H1 (cell line): ENCODE data around the gene NEK4. TPM values are rescaled to one million over a fixed set of nuclear protein-coding genes. Genes with fewer than 3 reads are reported as not detected.

Source experiments
- CTCF ChIA-PET: fragments of 300-600 bp; sonication (Branson Sonifier 250); formaldehyde crosslinking; loops from one replicate; lab custom pipeline; 2021; ENCODE audit not compliant: partially characterized antibody; lab: Charles Lee
- POLR2A ChIA-PET: fragments of 300-600 bp; sonication (Branson Sonifier 250); formaldehyde crosslinking; loops from one replicate; lab custom pipeline; 2021; ENCODE audit warnings: inconsistent platforms; ENCODE audit not compliant: partially characterized antibody; lab: Charles Lee
- DNase-seq, 2 experiments: peaks; one replicate each; pipeline versions ENCODE4 v3.0.0 to v3.0.0-alpha.2; 2010 to 2022; ENCODE audit warnings: low spot score in 2 of 2, low read depth in 1 of 2, mixed read lengths in 1 of 2
- FAIRE-seq: peaks from 2 replicates; lab custom pipeline; 2011; peaks lifted over from hg19 to GRCh38; lab: Jason Lieb, UNC
- H2AFZ ChIP-seq: 2 replicates; pipeline ENCODE4 v1.8.1; 2012; ENCODE audit warnings: low read length, inconsistent platforms
- H2AK5ac ChIP-seq: 2 replicates; pipeline ENCODE4 v1.6.1; 2013; ENCODE audit warnings: low read depth, low read length
- H2BK120ac ChIP-seq: replicated peaks from 2 replicates; pipeline ENCODE3; 2013; ENCODE audit warnings: low read depth, low read length, inconsistent platforms
- H2BK12ac ChIP-seq: 2 replicates; pipeline ENCODE4 v1.6.1; 2013; ENCODE audit warnings: low read depth, low read length
- H2BK15ac ChIP-seq: 2 replicates; pipeline ENCODE4 v1.6.1; 2013; ENCODE audit warnings: low read length
- H2BK20ac ChIP-seq: 2 replicates; pipeline ENCODE4 v1.6.1; 2013; ENCODE audit warnings: low read length
- H2BK5ac ChIP-seq: 2 replicates; pipeline ENCODE4 v1.6.1; 2013; ENCODE audit warnings: low read depth, low read length
- H3K14ac ChIP-seq: 2 replicates; pipeline ENCODE4 v1.6.1; 2013; ENCODE audit warnings: inconsistent platforms; ENCODE audit not compliant: insufficient read length
- H3K18ac ChIP-seq: 2 replicates; pipeline ENCODE4 v1.6.1; 2013; ENCODE audit warnings: low read length; ENCODE audit errors: extremely low read depth
- H3K23ac ChIP-seq: 2 replicates; pipeline ENCODE4 v1.6.1; 2013; ENCODE audit warnings: inconsistent platforms; ENCODE audit not compliant: insufficient read length
- H3K23me2 ChIP-seq: 2 replicates; pipeline ENCODE4 v1.6.1; 2013; ENCODE audit warnings: low read depth, low read length
- H3K27ac ChIP-seq: 2 replicates; pipeline ENCODE4 v1.6.1; 2011; ENCODE audit warnings: low read depth, low read length, inconsistent platforms
- H3K27me3 ChIP-seq, 4 experiments: replicated peaks in 1 of 4; 1 replicate in 1 of 4; 2 replicates in 3 of 4; pipeline versions ENCODE4 v1.6.1 to v1.8.1; 2011 to 2013; ENCODE audit warnings: low read length in 3 of 4, mild to moderate bottlenecking in 3 of 4, inconsistent platforms in 2 of 4, mixed read lengths in 2 of 4, moderate library complexity in 1 of 4; ENCODE audit not compliant: control insufficient read depth in 3 of 4, insufficient read depth in 3 of 4; ENCODE audit errors: extremely low read depth in 1 of 4
- H3K36me3 ChIP-seq, 4 experiments: 2 replicates each; pipeline versions ENCODE4 v1.6.1 to v1.8.1; 2011 to 2013; ENCODE audit warnings: mild to moderate bottlenecking in 4 of 4, low read length in 3 of 4, moderate library complexity in 2 of 4, control low read depth in 1 of 4, inconsistent platforms in 1 of 4; ENCODE audit not compliant: insufficient read depth in 4 of 4, control insufficient read depth in 2 of 4
- H3K4ac ChIP-seq: replicated peaks from 2 replicates; pipeline ENCODE3; 2013; ENCODE audit warnings: low read length, low read depth, mixed read lengths, inconsistent platforms; ENCODE audit not compliant: insufficient read length
- H3K4me1 ChIP-seq, 4 experiments: replicated peaks in 1 of 4; 1 replicate in 1 of 4; 2 replicates in 3 of 4; pipeline versions ENCODE4 v1.6.1 to v1.8.1; 2011 to 2013; ENCODE audit warnings: low read length in 3 of 4, inconsistent platforms in 2 of 4, mixed read lengths in 1 of 4; ENCODE audit not compliant: insufficient read depth in 4 of 4, control insufficient read depth in 3 of 4
- H3K4me2 ChIP-seq, 2 experiments: 2 replicates each; pipeline versions ENCODE4 v1.6.1 to v1.8.1; 2011 to 2013; ENCODE audit warnings: low read depth in 2 of 2, low read length in 2 of 2, control low read depth in 1 of 2, inconsistent platforms in 1 of 2, mild to moderate bottlenecking in 1 of 2; ENCODE audit not compliant: insufficient read depth in 1 of 2
- H3K4me3 ChIP-seq, 4 experiments: fragments of 200-600, 300-600 bp in 1 of 4; sonication (generic), shearing (Covaris generic), sonication (Bioruptor Twin) in 1 of 4; 2 replicates each; pipeline versions ENCODE4 v1.5.1 to v1.8.1; 2011 to 2016; ENCODE audit warnings: low read length in 4 of 4, low read depth in 3 of 4, control low read depth in 2 of 4, inconsistent platforms in 2 of 4, mild to moderate bottlenecking in 2 of 4, mixed read lengths in 1 of 4, moderate library complexity in 1 of 4; ENCODE audit not compliant: insufficient read depth in 2 of 4; ENCODE audit errors: extremely low read depth in 1 of 4
- H3K56ac ChIP-seq: replicated peaks from 2 replicates; pipeline ENCODE3; 2013; ENCODE audit warnings: low read depth, mild to moderate bottlenecking, mixed read lengths, low read length, inconsistent platforms; ENCODE audit not compliant: insufficient read length
- H3K79me1 ChIP-seq: 2 replicates; pipeline ENCODE4 v1.6.1; 2013; ENCODE audit warnings: low read depth, low read length, control low read depth
- H3K79me2 ChIP-seq, 2 experiments: 2 replicates each; pipeline versions ENCODE4 v1.6.1 to v1.8.1; 2012 to 2013; ENCODE audit warnings: low read length in 2 of 2, mild to moderate bottlenecking in 2 of 2, inconsistent platforms in 1 of 2; ENCODE audit not compliant: insufficient read depth in 2 of 2, control insufficient read depth in 1 of 2
- H3K9ac ChIP-seq, 4 experiments: replicated peaks in 1 of 4; 1 replicate in 1 of 4; 2 replicates in 3 of 4; pipeline versions ENCODE4 v1.6.1 to v1.8.1; 2011 to 2013; ENCODE audit warnings: low read depth in 3 of 4, low read length in 3 of 4, control low read depth in 2 of 4, mild to moderate bottlenecking in 2 of 4, moderate library complexity in 2 of 4, inconsistent platforms in 1 of 4; ENCODE audit errors: extremely low read depth in 1 of 4
- H3K9me3 ChIP-seq, 2 experiments: 2 replicates each; pipeline versions ENCODE4 v1.6.1 to v1.8.1; 2012 to 2013; ENCODE audit warnings: mild to moderate bottlenecking in 2 of 2, moderate library complexity in 2 of 2, control low read depth in 1 of 2, inconsistent platforms in 1 of 2, low read depth in 1 of 2, low read length in 1 of 2, mixed read lengths in 1 of 2; ENCODE audit not compliant: insufficient read depth in 2 of 2
- H4K20me1 ChIP-seq, 2 experiments: replicated peaks in 1 of 2; 2 replicates each; pipeline versions ENCODE3 to v1.8.1; 2011 to 2013; ENCODE audit warnings: inconsistent platforms in 2 of 2, low read length in 2 of 2, mild to moderate bottlenecking in 1 of 2; ENCODE audit not compliant: insufficient read depth in 2 of 2, control insufficient read depth in 1 of 2
- H4K5ac ChIP-seq: 2 replicates; pipeline ENCODE4 v1.6.1; 2013; ENCODE audit warnings: low read length, low read depth, mixed read lengths, inconsistent platforms; ENCODE audit not compliant: insufficient read length
- H4K8ac ChIP-seq: 2 replicates; pipeline ENCODE4 v1.8.0; 2013; ENCODE audit warnings: mild to moderate bottlenecking, moderate library complexity, low read length, inconsistent platforms; ENCODE audit not compliant: insufficient read depth; ENCODE audit errors: extremely low read depth
- H4K91ac ChIP-seq: replicated peaks from 2 replicates; pipeline ENCODE3; 2013; ENCODE audit warnings: low read length, mixed read lengths, inconsistent platforms; ENCODE audit not compliant: insufficient read length
- WGBS, 2 experiments: shearing (Covaris generic) in 1 of 2; methylation state at CpG; one replicate each; pipeline versions ENCODE4 v1.1.6 to v1.1.7; 2013 to 2015; ENCODE audit warnings: low lambda C conversion rate in 2 of 2, mixed read lengths in 2 of 2, inconsistent platforms in 1 of 2, low coverage in 1 of 2, missing lambda C conversion rate in 1 of 2; ENCODE audit not compliant: insufficient replicate concordance in 2 of 2, insufficient coverage in 1 of 2, insufficient read length in 1 of 2; ENCODE audit errors: extremely low coverage in 1 of 2, missing lambda C conversion rate in 1 of 2; 5-methylcytosine and 5-hydroxymethylcytosine counted together
- polyA plus RNA-seq, 7 experiments: library from polyadenylated mRNA; depleted of rRNA in 3 of 7; stranded (reverse) in 5 of 7; unstranded in 2 of 7; fragments of >200 nt in 5 of 7; fragments of 200-250 nt in 2 of 7; gene quantifications; 1 replicate in 5 of 7; 2 replicates in 1 of 7; 4 replicates in 1 of 7; pipeline versions ENCODE4 v1.2.1 to v1.2.3, GENCODE V29; 2011 to 2013; ENCODE audit warnings: missing spikeins in 2 of 7, mixed read lengths in 2 of 7
- total RNA-seq: library from RNA; stranded (reverse); fragmentation: NEBNext Ultra II Directional; extraction: Animal tissue kit (Norgen Biotek cat#: 25700); gene quantifications from 2 replicates; pipeline ENCODE4 v1.2.1, GENCODE V29; 2021

NEK4 gene
- total and polyA plus RNA-seq, 2 of the 8 experiments (the other 6 are each of a cell fraction or from before 2014, with no cell fraction given), result 7.5 to 40.0 TPM

DNA sequence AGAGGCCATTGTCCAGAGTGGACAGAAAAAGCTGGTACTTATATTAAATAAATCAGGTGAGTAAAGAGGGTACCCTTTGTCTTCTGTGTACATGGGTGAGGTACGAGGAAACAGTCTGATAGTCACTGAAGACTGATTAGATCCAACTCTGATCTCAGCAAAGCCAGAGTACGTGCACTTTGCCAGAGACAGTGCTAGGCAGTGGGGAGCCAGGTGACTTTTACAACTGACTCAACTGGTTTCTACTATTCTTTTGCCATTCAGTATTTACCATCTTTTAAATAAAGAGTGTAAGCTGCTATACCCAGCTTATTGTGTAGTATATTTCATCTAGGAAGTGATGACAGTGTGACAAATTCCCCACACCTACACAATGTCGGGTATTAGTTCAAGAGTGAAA lies 81.6 kb downstream of the NEK4 start:
- peaks cover 5% of the 10 kb centered on the region; the same call in 1 of the 2 replicates for H3K79me1 ChIP-seq
- POLR2A ChIA-PET, result interaction anchor here (0.6 to 16.2 kb wide), 5 partner anchors 11 to 1938 kb away, joined by 3 to 347 read pairs (median 11); partner anchors contain the start of genes GLT8D1 and SPCS1
- H3K18ac ChIP-seq, result no peak overlapping the region
- DNase-seq (no peak), FAIRE-seq (no peak)
- no peak overlapping the region for H3K4me2 ChIP-seq
- H2AFZ ChIP-seq, result no peak overlapping the region
- H2BK120ac ChIP-seq, result no peak overlapping the region
- no peaks in the 10 kb centered on the region for H3K27me3 ChIP-seq
- H3K79me2 ChIP-seq, result peaks cover 9 to 43% of the 10 kb centered on the region in 2 experiments
- no peak overlapping the region for H3K23ac ChIP-seq
- no peak overlapping the region for H3K56ac ChIP-seq
- H2AK5ac ChIP-seq, result no peak overlapping the region
- H4K20me1 ChIP-seq, result peaks cover 3 to 8% of the 10 kb centered on the region in 2 experiments
- H4K8ac ChIP-seq, result no peak overlapping the region
- peaks cover 0 to 2% (median under 1%) of the 10 kb centered on the region in 4 experiments; a peak in 3 of 7 replicates for H3K4me1 ChIP-seq
- H4K5ac ChIP-seq, result no peak overlapping the region
- no peak overlapping the region for H3K9ac ChIP-seq
- CTCF ChIA-PET, result interaction anchor here (1.1 kb wide), 1 partner anchor 10 kb away, joined by 3 read pairs; no protein-coding TSS in a partner anchor
- H3K9me3 ChIP-seq, result no peaks in the 10 kb centered on the region
- no peak overlapping the region for H2BK20ac ChIP-seq
- no peaks in the 10 kb centered on the region for H3K23me2 ChIP-seq
- no peak overlapping the region for H2BK5ac ChIP-seq
- 94% methylated on average over 3 of the region's 3 CpGs; no CpG with 5 or more reads in 1 of the 2 experiments for WGBS, 2 experiments
- H3K14ac ChIP-seq, result no peak overlapping the region
- H3K27ac ChIP-seq, result no peak overlapping the region
- H2BK12ac ChIP-seq, result no peak overlapping the region
- peaks cover 54 to 75% (median 68%) of the 10 kb centered on the region in 4 experiments for H3K36me3 ChIP-seq
- H3K4me3 ChIP-seq, result no peak overlapping the region
- no peak overlapping the region for H2BK15ac ChIP-seq
- H3K4ac ChIP-seq, result no peak overlapping the region
- H4K91ac ChIP-seq, result no peak overlapping the region
